IPS DF 4.7 (cell line): ENCODE results near the gene SMIM7.
"Not testable (repeated sequence)": the region's sequence is repeated elsewhere in the genome, so short reads cannot be mapped to it uniquely, and the experiment has no call there.

Experiments
- DNase-seq: peaks from one replicate; pipeline ENCODE4 v3.0.0-alpha.2; 2013; ENCODE audit warnings: low spot score; ENCODE audit errors: extremely low read depth

The SMIM7 gene

DNA sequence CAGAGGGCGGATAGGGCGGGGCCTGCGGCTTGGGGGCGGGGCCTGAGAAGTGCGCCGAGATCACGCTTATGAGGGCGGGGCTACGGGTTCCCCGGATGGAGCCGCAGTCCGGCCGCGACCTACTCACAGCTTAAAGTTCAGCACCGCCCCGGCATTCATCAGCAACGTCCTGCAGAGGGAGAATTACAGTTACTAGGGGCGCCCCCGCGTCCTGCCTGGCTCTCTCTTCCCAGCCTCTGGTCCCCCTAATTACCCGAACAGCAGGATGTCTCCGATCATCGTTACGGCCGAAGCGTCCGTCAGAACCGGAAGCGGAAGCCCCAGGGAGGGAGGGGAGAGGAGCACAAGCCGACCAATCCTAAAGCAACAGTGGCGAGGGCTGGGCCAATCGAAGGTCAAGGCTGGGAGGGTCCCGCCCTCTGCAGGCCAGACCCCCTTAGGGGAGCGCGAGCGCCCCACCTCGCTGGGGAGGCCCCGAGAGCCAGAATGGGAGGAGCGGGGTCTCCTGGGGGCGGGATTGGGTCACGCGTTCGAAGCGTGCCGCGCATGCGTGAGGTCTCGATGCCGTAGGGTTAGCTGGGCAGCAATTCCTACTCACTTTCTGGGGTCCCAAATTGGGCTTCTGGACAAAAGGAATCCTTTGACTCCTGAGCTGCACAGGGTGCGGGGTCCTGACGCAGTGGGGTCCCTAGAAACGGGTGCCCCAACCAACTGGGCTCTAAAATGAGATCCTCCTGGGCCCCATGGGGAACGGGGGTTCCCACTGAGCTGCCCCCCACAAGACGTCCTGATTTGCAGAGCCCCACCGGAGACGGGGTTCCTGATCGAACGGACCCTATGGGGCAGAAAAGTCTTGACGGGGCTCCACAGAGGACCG lies at the start of gene SMIM7:
Gene SMIM7, minus strand, starts transcription at position 313 of the 877 bp plus-strand sequence. Its CDS starts 34 bp downstream, at position 279.
- peak; percentile 95 for DNase-seq

DNA sequence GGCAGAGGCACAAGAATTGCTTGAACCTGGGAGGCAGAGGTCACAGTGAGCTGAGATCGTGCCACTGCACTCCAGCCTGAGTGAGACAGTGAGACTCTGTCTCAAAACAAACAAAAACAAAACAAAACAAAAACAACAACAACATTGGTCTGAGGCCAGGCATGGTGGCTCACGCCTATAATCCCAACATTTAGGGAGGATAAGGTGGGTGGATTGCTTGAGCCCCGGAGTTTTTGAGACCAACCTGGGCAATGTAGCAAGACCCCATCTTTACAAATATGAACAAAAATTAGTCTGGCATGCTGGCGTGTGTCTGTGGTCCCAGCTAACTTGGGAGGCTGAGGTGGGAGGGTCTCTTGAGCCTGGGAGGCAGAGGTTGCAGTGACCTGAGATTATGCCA lies 43.7 kb upstream of the SMIM7 start:
- DNase-seq, result no peak

DNA sequence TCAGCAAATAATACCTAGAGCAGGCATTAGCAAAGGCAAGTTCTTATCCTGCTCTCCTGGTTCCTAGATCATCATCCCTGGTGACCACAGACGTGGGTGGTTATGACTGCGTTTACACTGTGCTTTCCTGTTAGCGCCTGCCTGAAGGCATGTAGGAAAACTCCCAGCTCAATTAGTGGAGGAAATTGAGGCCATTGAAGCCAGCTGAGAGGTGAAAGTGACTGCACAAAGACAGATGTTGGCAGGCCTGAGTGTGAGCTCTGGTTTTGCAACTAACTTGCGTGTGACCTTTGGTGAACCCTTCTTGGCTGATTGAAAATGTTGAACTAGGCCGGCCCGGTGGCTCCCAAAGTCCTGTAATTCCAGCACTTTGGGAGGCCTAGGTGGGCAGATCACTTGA lies 42.2 kb upstream of the SMIM7 start:
- no peak for DNase-seq

DNA sequence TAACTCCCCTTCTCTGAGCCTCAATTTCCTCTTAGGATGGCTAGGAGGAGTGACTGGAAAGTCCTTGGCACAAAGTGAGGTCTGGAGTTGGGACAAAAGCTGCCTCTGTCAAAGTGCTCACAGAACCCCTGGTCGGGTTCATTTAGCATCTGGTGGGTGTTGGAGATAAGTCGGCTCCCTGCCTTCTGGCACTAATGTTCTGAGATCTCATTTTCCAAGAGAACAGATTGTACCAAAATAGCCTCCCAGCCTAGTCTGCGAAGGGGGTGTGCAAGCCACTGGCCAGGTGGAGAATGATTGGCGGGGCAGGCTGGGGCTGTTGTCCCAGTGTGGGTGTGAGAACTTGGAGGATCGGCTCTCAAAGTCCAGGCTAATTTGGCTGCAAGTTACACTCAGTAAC lies 39.0 kb upstream of the SMIM7 start:
- DNase-seq, result no peak

DNA sequence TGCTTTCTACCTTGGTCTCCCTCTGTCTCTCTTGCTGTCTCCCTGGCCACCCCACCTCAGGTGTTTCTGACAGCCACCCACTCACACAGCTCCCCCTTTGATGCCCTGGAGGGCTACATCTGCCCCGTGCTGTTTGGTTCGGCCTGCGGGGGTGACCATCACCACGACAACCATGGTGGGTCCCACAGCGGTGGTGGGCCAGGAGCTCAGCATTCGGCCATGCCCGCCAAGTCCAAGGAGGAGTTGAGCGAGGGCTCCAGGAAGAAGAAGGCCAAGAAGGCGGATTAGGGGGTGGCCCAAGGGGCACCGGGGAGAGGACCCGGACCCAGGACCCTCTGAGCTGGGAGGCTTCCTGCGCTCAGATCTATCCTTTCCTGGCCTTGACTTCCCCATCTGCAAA lies 28.1 kb upstream of the SMIM7 start:
- no peak for DNase-seq

DNA sequence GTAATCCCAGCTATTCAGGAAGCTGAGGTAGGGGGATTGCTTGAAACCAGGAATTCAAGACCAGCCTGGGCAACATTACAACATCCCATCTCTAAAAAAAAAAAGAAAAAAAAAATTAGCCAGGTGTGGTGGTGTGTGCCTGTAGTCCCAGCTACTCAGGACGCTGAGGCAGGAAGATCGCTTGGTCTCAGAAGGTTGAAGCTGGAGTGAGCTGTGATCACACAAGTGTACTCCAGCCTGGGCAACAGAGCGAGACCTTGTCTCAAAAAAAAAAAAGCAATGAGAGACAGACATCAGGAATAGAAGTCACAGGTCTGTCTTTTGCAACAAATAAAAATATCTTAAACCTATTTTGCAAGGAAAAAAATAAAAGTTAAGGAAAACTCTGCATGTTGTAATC lies 24.3 kb upstream of the SMIM7 start:
- DNase-seq, result no peak

DNA sequence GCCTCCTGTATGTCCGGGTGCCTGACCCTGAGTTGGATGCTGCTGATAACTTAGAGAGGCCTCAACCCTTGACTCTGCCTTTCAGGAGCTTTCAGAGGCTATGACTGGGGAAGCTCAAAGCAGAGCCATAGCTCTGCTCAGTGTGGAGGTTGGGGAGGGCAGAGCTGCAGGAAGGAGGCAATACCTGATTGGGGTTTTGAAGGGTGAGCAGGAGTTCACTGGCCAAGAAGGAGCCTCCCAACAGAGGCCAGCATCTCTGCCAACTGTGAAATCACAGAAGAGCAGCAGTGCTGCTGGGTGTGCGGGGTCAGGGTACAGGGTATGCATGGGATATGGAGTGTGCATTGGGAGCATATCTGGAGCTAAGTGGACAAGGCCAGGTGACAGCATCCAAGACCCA lies 22.6 kb upstream of the SMIM7 start:
- DNase-seq, result no peak

DNA sequence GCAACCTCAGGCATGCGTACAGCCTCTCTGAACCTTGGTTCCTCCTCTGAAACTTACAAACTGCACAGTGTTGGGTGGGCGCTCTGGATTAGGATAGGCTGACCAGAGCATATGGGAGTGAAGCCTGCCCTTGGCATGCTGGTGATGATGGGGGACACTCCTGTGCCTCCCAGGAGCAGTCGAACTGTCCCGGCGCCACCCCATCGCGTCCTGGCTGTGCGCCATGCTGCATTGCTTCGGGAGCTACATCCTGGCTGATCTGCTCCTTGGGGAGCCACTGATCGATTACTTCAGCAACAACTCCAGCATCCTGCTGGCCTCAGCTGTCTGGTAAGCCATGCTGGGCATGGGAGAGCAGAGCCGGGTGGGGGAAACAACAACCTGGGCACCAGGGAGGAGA lies 19.9 kb upstream of the SMIM7 start:
- no peak for DNase-seq

DNA sequence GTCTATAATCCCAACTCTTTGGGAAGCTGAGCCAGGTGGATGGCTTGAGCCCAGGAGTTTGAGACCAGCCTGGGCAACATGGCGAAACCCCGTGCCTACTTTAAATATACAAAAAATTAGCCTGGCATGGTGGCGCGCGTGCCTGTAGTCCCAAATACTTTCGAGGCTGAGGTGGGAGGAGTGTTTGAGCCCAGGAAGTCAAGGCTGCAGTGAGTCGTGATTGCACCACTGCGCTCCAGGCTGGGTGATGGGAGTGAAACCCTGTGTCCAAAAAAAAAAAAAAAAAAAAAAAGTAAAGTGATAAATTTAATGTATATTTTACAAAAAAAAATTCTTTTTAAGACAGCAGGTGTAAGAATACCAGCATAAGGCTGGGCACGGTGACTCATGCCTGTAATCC lies 18.6 kb upstream of the SMIM7 start:
- DNase-seq, result no peak

DNA sequence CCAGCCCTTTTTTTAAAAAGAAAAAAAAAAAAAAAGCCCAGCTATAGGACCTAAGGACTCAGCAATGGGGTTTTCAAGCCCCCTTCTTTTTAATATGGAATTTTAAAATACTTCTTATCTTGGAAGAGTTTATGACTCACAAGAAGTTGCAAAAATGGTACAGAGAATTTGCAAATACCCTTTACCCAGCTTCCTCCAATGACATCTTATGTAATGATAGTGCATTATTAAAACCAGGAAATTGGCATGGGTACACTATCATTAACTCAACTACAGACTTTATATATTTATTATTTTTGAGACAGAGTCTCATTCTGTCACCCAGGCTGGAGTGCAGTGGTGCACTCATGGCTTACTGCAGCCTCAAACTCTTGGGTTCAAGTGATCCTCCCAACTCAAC lies 17.1 kb upstream of the SMIM7 start:
- no peak for DNase-seq

DNA sequence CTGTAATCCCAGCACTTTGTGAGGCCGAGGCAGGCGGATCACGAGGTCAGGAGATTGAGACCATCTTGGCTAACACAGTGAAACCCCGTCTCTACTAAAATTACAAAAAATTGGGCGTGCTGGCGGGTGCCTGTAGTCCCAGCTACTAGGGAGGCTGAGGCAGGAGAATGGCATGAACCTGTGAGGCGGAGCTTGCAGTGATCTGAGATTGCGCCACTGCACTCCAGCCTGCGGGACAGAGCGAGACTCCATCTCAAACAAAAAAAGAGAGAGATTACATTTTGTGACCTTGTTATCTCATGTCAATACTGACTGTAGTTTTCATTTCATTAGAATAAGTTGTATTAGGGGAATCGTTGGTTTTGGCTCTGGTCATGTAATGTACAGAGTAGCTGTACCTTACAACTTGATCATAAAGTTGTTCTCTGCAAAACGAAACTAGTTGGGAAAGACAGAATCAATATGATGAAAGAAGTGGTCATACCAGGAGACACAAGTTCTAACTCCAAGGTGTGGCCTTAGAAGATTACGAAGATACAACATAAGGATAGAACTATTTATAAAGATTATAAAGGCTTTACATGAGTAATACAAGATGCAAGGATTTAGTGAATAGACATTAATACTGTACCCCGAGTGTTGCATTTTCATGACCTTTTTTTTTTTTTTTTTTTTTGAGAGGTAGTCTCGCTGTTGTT lies 16.3 kb upstream of the SMIM7 start:
- no peak for DNase-seq

DNA sequence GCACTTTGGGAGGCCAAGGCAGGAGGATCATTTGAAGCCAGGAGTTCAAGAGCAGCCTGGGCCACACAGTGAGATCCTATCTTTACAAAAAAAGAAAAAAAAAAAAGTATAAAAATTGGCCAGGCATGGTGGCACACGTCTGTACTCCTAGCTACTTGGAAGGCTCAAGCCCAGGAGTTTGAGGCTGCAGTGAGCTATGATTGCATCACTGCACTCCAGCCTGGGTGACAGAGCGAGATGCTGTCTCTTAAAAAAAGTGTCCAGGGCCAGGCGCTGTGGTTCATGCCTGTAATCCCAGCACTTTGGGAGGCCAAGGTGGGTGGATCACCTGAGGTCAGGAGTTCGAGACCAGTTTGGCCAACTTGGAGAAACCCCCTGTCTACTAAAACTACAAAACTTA lies 13.9 kb upstream of the SMIM7 start:
- DNase-seq, result not testable (repeated sequence)

DNA sequence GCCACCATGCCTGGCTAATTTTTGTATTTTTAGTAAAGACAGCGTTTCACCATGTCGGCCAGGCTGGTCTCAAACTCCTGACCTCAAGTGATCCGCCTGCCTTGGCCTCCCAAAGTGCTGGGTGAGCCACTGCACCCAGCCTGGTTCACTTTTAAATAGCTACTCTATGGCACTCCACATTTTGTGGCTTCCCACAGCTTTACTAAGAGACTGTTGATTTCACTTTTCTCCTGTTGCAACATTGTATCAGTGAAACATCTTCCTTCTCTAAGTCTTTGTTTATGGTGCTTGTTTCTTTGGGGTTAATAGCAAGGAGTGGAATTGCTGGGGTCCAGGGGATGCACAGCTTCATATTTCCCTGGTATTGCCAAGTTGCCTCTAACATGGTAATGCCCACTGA lies 13.3 kb upstream of the SMIM7 start:
- DNase-seq, result no peak

DNA sequence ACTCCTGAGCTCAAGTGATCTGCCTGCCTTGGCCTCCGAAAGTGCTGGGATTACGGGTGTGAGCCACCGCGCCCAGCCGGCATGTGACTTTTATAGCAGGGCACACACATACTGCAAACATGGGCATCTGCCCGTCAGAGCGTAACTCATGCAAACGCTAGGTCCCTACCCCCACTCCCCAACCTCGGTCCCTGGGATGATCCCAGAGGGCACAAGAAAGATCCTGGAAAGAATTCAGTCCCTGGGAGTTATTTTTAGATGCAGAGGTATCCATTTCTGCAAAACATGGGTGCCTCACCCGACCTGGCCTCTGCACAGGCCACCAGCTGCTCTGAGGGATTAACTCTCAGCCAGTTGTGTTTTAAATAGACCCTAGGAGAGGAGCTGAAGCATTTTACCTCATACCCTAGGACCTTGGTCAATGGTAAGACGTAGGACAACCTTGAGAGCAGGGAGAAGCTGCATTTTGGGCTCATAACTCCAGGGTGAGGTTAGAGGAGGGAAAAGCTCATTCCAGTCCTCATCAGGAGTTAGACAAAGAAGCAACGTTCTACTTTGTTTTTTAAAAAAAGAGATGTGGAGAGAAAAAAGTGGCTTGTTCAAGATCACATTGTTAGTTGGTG lies 11.8 kb upstream of the SMIM7 start:
- no peak for DNase-seq

DNA sequence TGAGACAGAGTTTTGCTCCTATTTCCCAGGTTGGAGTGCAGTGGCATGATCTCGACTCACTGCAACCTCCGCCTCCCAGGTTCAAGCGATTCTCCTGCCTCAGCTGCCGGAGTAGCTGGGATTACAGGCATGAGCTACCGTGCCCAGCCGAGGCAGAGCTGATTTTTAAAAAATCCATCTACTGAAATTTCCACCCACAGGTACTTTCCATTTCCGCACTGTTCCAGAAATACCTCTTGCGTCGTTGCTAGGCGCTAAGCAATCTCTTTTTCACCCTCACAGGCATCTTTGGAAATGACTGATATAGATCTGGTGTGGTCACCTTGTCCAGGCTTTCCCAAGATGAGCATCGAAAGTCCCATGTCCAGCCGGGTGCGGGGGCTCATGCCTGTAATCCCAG lies 10.3 kb upstream of the SMIM7 start:
- DNase-seq, result no peak

DNA sequence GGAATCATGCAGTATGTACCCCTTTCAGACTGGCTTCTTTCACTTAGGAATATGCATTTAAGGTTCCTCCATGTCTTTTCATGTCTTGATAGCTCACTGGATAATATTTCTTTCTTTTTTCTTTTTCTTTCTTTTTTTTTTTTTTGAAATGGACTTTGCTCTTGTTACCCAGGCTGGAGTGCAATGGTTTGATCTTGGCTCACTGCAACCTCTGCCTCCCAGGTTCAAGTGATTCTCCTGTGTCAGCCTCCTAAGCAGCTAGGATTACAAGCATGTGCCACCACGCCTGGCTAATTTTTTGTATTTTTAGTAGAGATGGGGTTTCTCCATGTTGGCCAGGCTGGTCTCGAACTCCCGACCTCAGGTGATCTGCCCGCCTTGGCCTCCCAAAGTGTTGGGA lies 8.8 kb upstream of the SMIM7 start:
- not testable (repeated sequence) for DNase-seq

DNA sequence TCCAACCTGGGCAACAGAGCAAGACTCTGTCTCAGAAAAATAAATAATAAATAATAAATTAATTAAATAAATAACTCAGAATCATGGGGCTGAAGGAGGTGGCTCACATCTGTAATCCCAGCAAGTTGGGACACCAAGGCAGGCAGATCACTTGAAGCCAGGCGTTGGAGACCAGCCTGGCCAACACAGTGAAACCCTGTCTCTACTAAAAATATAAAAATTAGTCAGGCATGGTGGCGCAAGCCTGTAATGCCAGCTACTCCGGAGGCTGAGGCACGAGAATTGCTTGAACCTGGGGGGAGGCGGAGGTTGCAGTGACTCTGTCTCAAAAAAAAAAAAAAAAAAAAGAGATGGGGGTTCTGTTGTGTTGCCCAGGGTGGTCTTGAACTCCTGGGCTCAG lies 8.2 kb upstream of the SMIM7 start:
- DNase-seq, result no peak

DNA sequence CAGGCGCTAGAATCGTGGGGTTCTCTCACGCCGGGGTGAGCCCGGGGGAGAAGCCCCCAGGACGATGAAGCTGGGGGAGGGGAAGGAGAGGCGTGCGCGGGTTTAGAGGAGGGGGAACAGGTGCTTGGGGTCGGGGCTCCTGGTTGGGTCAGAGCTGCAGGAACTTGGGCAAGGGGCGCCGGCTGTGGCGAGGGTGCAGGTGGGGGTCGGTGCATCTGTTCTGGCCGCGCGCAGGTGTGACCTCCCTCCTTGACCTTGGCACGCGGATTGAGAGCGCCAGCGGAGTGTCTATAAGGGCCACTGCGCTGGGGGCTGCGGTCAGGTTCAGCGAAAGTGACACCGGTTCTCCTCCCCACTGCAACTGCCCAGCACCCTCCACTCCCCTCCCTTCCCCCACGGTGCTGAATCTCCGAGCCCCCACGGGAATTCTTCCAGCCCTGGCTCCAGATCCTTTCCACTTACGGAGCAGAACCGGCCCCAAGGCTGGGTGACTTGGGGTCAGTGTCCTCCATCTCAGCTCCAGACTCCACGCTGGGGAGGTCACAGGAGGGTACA lies 1.6 kb upstream of the SMIM7 start:
- no peak for DNase-seq

DNA sequence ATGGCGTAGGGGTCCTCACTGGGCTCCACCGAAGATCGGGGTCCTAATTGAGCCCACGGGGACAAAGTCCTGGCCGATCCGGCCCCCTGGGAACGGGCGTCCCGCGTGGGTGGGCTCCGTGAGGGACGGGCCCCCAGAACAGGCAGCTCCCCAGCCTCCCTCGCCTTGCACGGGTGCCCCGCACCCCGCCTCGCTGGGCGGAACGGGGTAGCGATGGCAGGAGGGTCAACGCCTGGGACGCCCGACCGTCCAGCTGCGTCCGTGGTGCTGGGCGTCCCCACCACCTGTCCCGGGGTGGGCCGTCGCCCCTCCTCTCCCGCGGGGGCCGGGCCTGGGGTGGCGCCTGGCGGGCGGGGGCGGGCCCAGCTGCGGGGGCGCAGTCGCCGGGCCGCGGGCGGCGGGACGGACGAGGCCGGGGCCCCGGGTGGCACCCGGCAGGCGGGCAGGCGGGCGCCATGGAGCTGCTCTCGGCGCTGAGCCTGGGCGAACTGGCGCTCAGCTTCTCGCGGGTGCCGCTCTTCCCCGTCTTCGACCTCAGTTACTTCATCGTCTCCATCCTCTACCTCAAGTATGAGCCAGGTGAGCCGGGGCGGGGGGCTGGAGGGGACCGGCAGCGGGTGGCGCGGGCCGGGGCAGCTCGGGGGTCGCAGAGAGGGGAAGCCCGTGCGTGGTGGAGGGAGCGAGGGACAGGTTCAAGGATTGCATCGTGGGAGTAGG lies 977 bp upstream of the SMIM7 start, which contains the start of gene TMEM38A:
Gene TMEM38A, plus strand, starts transcription at position 377 of the 717 bp plus-strand sequence. Its CDS starts 79 bp downstream, at position 456.
- no peak for DNase-seq

DNA sequence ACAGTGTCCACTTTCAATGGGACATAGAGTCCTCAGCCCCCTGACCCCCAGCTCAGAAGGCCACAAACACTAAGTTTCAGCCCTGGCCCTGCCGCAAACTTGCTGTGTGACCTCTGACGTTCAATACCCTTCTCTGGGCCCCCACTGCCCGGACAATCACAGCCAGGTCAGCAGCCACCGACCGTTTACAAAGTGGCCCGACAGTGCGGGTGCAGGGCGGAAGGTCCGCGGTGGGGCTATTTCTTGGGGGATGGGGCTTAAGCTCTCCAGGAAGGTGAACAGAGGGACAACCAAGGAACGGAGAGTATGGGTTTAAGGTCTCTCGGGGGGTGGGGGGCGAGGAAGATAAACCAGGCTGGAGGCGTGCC lies 496 bp downstream of the SMIM7 start:
- DNase-seq, result no peak

DNA sequence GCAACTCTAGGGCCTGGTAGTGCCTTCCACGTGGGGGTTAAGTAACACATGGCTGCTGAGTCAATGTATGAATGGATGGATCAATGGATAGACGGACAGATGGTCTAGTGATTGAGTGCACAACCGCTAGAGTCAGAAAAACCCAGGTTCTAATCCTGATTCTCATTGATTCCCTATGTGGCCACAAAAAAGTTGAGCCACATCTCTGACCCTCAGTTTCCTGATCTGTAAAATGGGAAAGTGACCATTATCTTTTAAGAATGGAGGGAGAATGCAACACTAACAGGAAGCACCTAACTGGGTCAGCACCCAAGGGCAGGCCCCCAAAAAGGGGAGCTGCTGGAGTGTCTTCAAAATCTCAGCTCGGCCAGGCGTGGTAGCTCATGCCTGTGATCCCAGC lies 2.6 kb downstream of the SMIM7 start:
- no peak for DNase-seq
